Chondrocyte (in vitro differentiated cells): ENCODE results near the gene HOXB7. TPM values are rescaled to one million over a fixed set of nuclear protein-coding genes. Genes with fewer than 3 reads are reported as not detected.

Experiments used
- DNase-seq: peaks from one replicate; pipeline ENCODE4 v3.0.0; 2021; ENCODE audit warnings: mixed read lengths, low spot score
- H3K27ac Mint-ChIP-seq: one replicate; pipeline ENCODE4 v1.8.0; 2021; ENCODE audit warnings: mild to moderate bottlenecking, moderate library complexity, mixed read lengths; ENCODE audit not compliant: unreplicated experiment
- H3K27me3 Mint-ChIP-seq: 2 replicates; pipeline ENCODE4 v1.8.0; 2021; ENCODE audit warnings: low read depth, mixed read lengths
- H3K36me3 Mint-ChIP-seq: 2 replicates; pipeline ENCODE4 v1.8.0; 2021; ENCODE audit warnings: low read depth, mixed read lengths
- H3K4me1 Mint-ChIP-seq: 2 replicates; pipeline ENCODE4 v1.8.0; 2021; ENCODE audit warnings: low read depth, mild to moderate bottlenecking, mixed read lengths
- H3K4me3 Mint-ChIP-seq: one replicate; pipeline ENCODE4 v1.8.0; 2021; ENCODE audit warnings: mild to moderate bottlenecking, moderate library complexity, mixed read lengths; ENCODE audit not compliant: unreplicated experiment
- H3K9me3 Mint-ChIP-seq: 2 replicates; pipeline ENCODE4 v1.8.0; 2021; ENCODE audit warnings: low read depth, mixed read lengths
- total RNA-seq: library from RNA; stranded (reverse); gene quantifications from 3 replicates; pipeline ENCODE4 v1.2.1, GENCODE V29; 2021
- TF ChIP-seq, protein P1 (sequence below): fragments of 200-600 bp; sonication (generic); IDR thresholded peaks from 2 replicates; pipeline ENCODE4 v1.5.0; 2021; ENCODE audit warnings: antibody characterized with exemption, mild to moderate bottlenecking, moderate library complexity

The HOXB7 gene
- total RNA-seq, 1 donor from 2014 or later = not detected

DNA sequence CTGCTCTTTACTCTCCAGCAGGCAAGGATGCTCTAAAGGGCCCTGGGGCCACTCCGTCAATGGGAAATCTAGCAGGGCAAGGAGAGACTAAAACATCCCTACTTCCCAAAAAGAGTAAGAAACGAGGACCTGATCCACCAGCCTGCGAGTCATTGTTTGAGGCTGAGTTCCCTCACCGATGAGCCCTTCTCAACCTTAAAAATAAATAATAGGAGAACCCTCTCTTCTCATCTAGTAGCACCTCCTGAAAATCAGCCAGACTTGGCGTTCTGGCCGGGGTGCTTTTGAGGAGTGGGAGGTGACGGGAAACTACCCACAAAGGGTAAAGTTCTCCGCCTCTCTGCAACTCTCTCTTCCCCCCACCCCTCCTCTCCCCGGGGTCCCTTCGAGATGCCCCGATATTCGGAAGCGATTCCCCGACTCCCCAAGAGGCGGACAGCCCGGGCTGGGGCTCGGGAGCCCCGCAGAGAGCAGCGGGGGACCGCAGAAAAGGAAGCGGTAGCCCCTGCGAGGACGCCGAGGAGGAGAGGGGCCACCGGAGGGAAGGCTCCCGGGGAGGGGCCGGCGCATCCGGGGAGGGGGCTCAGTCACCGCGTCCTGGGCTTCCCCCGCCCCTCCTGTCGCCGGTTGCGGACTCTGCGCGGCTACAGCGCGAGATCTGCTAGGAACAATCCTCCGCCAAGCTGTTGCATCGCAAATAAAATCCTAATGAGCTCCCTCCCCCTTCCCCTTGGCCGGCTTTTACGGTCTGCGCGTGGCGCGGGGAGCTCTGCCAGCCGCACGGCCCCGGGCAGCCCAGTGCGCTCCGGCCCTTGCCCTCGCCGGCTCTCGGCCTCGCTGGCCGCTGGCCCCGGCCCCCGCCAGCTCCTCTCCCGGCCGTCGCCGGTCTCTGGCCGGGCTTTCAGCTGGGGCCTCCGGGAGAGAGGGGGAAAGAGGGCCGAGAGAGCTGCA is 14.0 kb upstream of the HOXB7 start:
- H3K27me3 Mint-ChIP-seq = peaks cover 82% of the 10 kb centered on the region
- peaks cover 8% of the 10 kb centered on the region for H3K4me1 Mint-ChIP-seq
- no peaks in the 10 kb centered on the region for H3K9me3 Mint-ChIP-seq
- H3K36me3 Mint-ChIP-seq = peaks cover 5% of the 10 kb centered on the region
- no peak overlapping the region for H3K27ac Mint-ChIP-seq
- no peak for DNase-seq
- H3K4me3 Mint-ChIP-seq = peak overlapping the region; percentile 65
- TF ChIP-seq, protein P1, sequence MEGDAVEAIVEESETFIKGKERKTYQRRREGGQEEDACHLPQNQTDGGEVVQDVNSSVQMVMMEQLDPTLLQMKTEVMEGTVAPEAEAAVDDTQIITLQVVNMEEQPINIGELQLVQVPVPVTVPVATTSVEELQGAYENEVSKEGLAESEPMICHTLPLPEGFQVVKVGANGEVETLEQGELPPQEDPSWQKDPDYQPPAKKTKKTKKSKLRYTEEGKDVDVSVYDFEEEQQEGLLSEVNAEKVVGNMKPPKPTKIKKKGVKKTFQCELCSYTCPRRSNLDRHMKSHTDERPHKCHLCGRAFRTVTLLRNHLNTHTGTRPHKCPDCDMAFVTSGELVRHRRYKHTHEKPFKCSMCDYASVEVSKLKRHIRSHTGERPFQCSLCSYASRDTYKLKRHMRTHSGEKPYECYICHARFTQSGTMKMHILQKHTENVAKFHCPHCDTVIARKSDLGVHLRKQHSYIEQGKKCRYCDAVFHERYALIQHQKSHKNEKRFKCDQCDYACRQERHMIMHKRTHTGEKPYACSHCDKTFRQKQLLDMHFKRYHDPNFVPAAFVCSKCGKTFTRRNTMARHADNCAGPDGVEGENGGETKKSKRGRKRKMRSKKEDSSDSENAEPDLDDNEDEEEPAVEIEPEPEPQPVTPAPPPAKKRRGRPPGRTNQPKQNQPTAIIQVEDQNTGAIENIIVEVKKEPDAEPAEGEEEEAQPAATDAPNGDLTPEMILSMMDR = no peak

DNA sequence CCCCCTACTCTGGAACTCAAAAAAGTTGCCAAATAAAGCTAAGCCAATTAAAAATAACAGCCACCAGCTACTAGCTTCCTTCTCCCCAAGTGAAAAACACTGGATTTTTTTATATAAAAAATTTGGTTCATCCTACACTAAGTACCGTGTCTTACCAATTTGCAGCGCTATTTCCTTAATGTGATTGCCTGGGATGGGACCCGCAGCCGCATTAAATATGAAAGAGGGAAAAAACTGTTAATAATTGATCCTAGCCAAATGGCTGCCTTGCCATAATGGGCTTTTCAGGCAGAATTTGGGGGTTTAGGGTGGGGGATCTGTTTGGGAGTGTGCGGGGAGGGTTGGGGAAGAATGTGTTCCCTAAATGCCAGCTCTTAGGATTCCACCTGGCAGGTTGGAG is 13.3 kb upstream of the HOXB7 start:
- TF ChIP-seq, protein P1 = no peak
- Mint-ChIP-seq H3K4me1 (peaks cover 8% of the 10 kb centered on the region), H3K9me3 (no peaks in the 10 kb centered on the region), H3K4me3 (no peak overlapping the region), H3K36me3 (peaks cover 5% of the 10 kb centered on the region), H3K27me3 (peaks cover 81% of the 10 kb centered on the region), H3K27ac (no peak overlapping the region)
- no peak for DNase-seq

DNA sequence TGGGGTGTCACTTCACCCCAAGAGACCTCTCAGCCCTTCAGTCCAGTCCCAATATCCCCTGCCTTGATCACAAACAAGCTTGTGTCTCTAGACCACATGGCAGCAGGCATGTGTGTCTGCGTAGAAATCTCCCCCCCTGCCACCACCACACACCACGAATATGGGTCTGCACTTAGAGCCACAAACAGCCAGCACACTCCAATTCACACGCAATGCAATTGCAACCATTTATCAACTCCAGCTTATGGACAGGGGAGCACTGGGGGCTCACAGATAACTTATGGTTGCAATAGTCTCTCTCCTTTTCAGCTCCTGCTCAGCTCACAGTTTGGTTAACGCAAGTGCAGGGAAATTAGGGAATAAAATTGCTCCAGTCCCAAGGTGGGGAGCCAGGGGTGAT is 12.8 kb upstream of the HOXB7 start:
- Mint-ChIP-seq H3K27ac (no peak overlapping the region), H3K4me3 (no peak overlapping the region), H3K36me3 (peaks cover 5% of the 10 kb centered on the region), H3K9me3 (no peaks in the 10 kb centered on the region), H3K4me1 (peaks cover 10% of the 10 kb centered on the region), H3K27me3 (peaks cover 81% of the 10 kb centered on the region)
- TF ChIP-seq, protein P1 = no peak
- no peak for DNase-seq

DNA sequence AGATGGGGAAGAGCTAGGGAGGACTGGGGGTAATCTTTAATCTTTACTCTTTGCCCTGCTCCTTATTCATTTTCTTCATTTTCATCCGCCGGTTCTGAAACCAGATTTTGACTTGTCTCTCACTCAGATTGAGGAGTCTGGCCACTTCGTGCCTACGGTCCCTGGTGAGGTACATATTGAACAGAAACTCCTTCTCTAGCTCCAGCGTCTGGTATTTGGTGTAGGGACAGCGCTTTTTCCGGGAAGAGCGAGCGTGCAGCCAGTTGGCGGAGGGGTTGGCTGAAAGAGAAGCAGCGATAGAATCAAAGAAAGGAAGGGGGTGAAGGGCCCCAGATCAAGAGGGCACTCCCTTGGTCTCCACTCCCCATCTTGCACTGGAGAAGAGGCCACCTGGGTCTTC is 12.0 kb upstream of the HOXB7 start:
- Mint-ChIP-seq H3K9me3 (no peaks in the 10 kb centered on the region), H3K4me3 (no peak overlapping the region), H3K27me3 (peaks cover 80% of the 10 kb centered on the region), H3K27ac (no peak overlapping the region), H3K4me1 (peaks cover 15% of the 10 kb centered on the region), H3K36me3 (peaks cover 5% of the 10 kb centered on the region)
- DNase-seq = no peak
- TF ChIP-seq, protein P1 = no peak

- no peak overlapping the region for H3K4me3 Mint-ChIP-seq
- peaks cover 81% of the 10 kb centered on the region for H3K27me3 Mint-ChIP-seq
- peaks cover 15% of the 10 kb centered on the region for H3K4me1 Mint-ChIP-seq
- TF ChIP-seq, protein P1 = no peak
- H3K27ac Mint-ChIP-seq = no peak overlapping the region
- DNase-seq = no peak
- H3K36me3 Mint-ChIP-seq = peaks cover 5% of the 10 kb centered on the region
- no peaks in the 10 kb centered on the region for H3K9me3 Mint-ChIP-seq
These were observed 10.9 kb upstream of the HOXB7 start for GRCh38 chr17:48621410-48622392.
